H1 (cell line): Measurements from ENCODE around the gene DHRS13. TPM values are rescaled to one million over a fixed set of nuclear protein-coding genes. Genes with fewer than 3 reads are reported as not detected.

Source experiments
- BRCA1 ChIP-seq: IDR thresholded peaks from 2 replicates; pipeline ENCODE4 v1.6.1; 2012; ENCODE audit warnings: low read depth, low read length, improper control_type of control experiment
- CHD1 ChIP-seq: IDR thresholded peaks from 2 replicates; pipeline ENCODE4 v1.6.1; 2012; ENCODE audit warnings: low read depth, low read length, improper control_type of control experiment
- CTBP2 ChIP-seq: IDR thresholded peaks from 2 replicates; pipeline ENCODE4 v1.7.0; 2011; ENCODE audit warnings: borderline replicate concordance, mild to moderate bottlenecking, moderate library complexity, mixed read lengths, low read length; ENCODE audit not compliant: insufficient read depth, insufficient read length
- GTF2F1 ChIP-seq: IDR thresholded peaks from 2 replicates; pipeline ENCODE4 v1.6.1; 2012; ENCODE audit warnings: low read depth, low read length, improper control_type of control experiment, borderline replicate concordance
- RAD21 ChIP-seq, 2 experiments: IDR thresholded peaks in 1 of 2; conservative IDR thresholded peaks in 1 of 2; 2 replicates each; pipeline ENCODE4 v1.6.1; 2011; ENCODE audit warnings: low read depth in 2 of 2, low read length in 2 of 2, improper control_type of control experiment in 1 of 2, inconsistent platforms in 1 of 2, mild to moderate bottlenecking in 1 of 2, moderate library complexity in 1 of 2
- RXRA ChIP-seq: IDR thresholded peaks from 2 replicates; pipeline ENCODE4 v1.6.1; 2011; ENCODE audit warnings: low read depth, mild to moderate bottlenecking, low read length, moderate library complexity; ENCODE audit not compliant: insufficient read depth
- SAP30 ChIP-seq: fragments of 300-600 bp; sonication (generic); IDR thresholded peaks from 2 replicates; pipeline ENCODE4 v1.7.1; 2012; ENCODE audit warnings: low read length, moderate library complexity, mild to moderate bottlenecking, inconsistent platforms; ENCODE audit not compliant: insufficient read depth, insufficient replicate concordance
- SIN3A ChIP-seq, 2 experiments: IDR thresholded peaks in 1 of 2; conservative IDR thresholded peaks in 1 of 2; 2 replicates each; pipeline ENCODE4 v1.6.1; 2011 to 2012; ENCODE audit warnings: low read length in 2 of 2, improper control_type of control experiment in 1 of 2, low read depth in 1 of 2, mild to moderate bottlenecking in 1 of 2
- SP2 ChIP-seq: IDR thresholded peaks from 2 replicates; pipeline ENCODE4 v1.6.1; 2012; ENCODE audit warnings: mild to moderate bottlenecking, low read length, inconsistent platforms
- SRF ChIP-seq: IDR thresholded peaks from 2 replicates; pipeline ENCODE4 v1.6.1; 2011; ENCODE audit warnings: mild to moderate bottlenecking, low read depth, low read length, moderate library complexity
- TAF7 ChIP-seq: optimal IDR thresholded peaks from 2 replicates; pipeline ENCODE3; 2011; ENCODE audit warnings: low read depth, mild to moderate bottlenecking, inconsistent platforms, low read length, moderate library complexity, borderline replicate concordance
- TCF12 ChIP-seq: IDR thresholded peaks from 2 replicates; pipeline ENCODE4 v1.6.1; 2011; ENCODE audit warnings: low read depth, mild to moderate bottlenecking, low read length
- TEAD4 ChIP-seq: IDR thresholded peaks from 2 replicates; pipeline ENCODE4 v1.6.1; 2012; ENCODE audit warnings: low read depth, low read length, inconsistent platforms, mixed read lengths
- polyA plus RNA-seq, 7 experiments: library from polyadenylated mRNA; depleted of rRNA in 3 of 7; stranded (reverse) in 5 of 7; unstranded in 2 of 7; fragments of >200 nt in 5 of 7; fragments of 200-250 nt in 2 of 7; gene quantifications; 1 replicate in 5 of 7; 2 replicates in 1 of 7; 4 replicates in 1 of 7; pipeline versions ENCODE4 v1.2.1 to v1.2.3, GENCODE V29; 2011 to 2013; ENCODE audit warnings: missing spikeins in 2 of 7, mixed read lengths in 2 of 7
- total RNA-seq: library from RNA; stranded (reverse); fragmentation: NEBNext Ultra II Directional; extraction: Animal tissue kit (Norgen Biotek cat#: 25700); gene quantifications from 2 replicates; pipeline ENCODE4 v1.2.1, GENCODE V29; 2021
- TF ChIP-seq, protein P1 (sequence below): IDR thresholded peaks from 2 replicates; pipeline ENCODE4 v1.6.1; 2012; ENCODE audit warnings: inconsistent platforms

Gene DHRS13
- total and polyA plus RNA-seq, 2 of the 8 experiments (the other 6 are each of a cell fraction or from before 2014, with no cell fraction given) = 23.7 to 30.0 TPM

DNA sequence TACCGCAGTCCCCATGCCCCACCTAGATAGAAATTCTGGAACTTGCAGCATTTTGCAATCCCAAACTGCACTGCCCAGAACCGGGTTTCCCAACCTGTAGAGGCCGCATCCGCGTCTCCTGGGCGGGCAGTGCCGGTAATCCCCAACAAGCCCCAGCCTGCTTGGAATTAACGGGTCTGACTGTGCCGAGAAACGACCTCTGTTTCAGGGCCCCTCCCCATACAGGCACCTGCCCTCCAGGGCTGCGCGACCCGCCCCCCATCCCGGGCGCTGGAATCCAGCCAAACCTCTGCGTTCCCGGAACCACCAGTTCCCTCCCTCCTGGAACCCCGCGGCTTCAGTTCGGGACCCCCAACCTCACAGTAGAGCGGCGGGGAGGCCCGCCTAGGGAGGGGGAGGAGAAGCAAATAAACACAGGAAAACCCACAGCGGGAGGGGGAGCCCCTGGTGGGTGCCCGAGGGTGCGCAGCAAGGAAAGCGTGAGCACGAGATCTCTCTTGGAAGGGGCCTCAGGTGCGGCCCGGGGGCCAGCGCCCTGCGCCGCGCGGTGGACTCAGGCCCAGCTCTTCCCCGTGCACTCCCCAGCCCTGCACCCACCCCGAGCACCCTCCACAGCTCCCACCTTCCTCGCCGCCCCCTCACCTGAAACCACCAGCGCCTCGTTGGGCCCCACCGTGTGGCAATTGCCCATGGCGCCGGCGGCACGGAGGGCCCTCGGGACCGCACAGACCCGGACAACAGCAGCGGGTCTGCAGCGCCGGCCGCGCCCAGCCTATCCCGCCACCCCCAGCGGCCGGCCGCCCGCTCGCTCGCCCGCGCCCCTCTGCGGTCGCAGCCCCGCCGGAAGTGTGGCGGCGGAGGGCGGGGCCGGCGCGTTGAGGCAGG, 5.8 kb downstream of the DHRS13 start, which contains the start of gene FLOT2 (continued):
- TF ChIP-seq SP2 (no peak), SIN3A (conservative IDR thresholded peaks at IDR 0.05 in 1 of 2, IDR thresholded peaks at IDR 0.05 in 1 of 2; ENCODE audit: low read depth in 1 of 2, low read length in 2 of 2) (peak in 1 of 2 experiments; percentile 71; a peak in 2 of 4 replicates), CTBP2 (no peak), RXRA (no peak), TEAD4 (peak; percentile 51; the same call in 1 of the 2 replicates), SAP30 (no peak), GTF2F1 (no peak), TCF12 (no peak), BRCA1 (no peak), TAF7 (peak; percentile 65), CHD1 (no peak), RAD21 (IDR thresholded peaks at IDR 0.05 in 1 of 2, conservative IDR thresholded peaks at IDR 0.05 in 1 of 2; ENCODE audit: low read depth in 2 of 2, low read length in 2 of 2) (no peak), SRF (no peak)
- TF ChIP-seq, protein P1, sequence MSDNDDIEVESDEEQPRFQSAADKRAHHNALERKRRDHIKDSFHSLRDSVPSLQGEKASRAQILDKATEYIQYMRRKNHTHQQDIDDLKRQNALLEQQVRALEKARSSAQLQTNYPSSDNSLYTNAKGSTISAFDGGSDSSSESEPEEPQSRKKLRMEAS = peak; percentile 11; the same call in 1 of the 2 replicates
